ENCODE measurements around the gene NEDD8. TPM values are rescaled to one million over a fixed set of nuclear protein-coding genes. Genes with fewer than 3 reads are reported as not detected.
A peak's percentile ranks its signal among the peaks of the same experiment; 100 is the strongest.

NEDD8 gene
- total RNA-seq, result 73.5 TPM

GRCh38 chr14:24232121-24232644 lies at the start of gene NEDD8:
TSS of gene NEDD8 (minus strand) at chr14:24232367. CDS start at chr14:24232267, 100 bp downstream.
- peak; percentile 97 for DNase-seq

GRCh38 chr14:24281636-24282035 lies 49.5 kb upstream of the NEDD8 start:
- DNase-seq, result no peak

GRCh38 chr14:24280797-24281460 lies 48.8 kb upstream of the NEDD8 start:
- DNase-seq, result no peak

GRCh38 chr14:24279301-24280186 lies 47.4 kb upstream of the NEDD8 start:
- no peak for DNase-seq

GRCh38 chr14:24278424-24278823 lies 46.3 kb upstream of the NEDD8 start:
- DNase-seq, result no peak

- DNase-seq, result no peak
These were observed 45.6 kb upstream of the NEDD8 start for GRCh38 chr14:24277606-24278321.

GRCh38 chr14:24277071-24277470 lies 44.9 kb upstream of the NEDD8 start:
- DNase-seq, result no peak

GRCh38 chr14:24274101-24274543 lies 42.0 kb upstream of the NEDD8 start:
- peak; percentile 14 for DNase-seq

GRCh38 chr14:24273422-24273998 lies 41.3 kb upstream of the NEDD8 start:
- no peak for DNase-seq

GRCh38 chr14:24272467-24272866 lies 40.3 kb upstream of the NEDD8 start:
- no peak for DNase-seq

- DNase-seq, result no peak
These were observed 39.7 kb upstream of the NEDD8 start for GRCh38 chr14:24271834-24272263.

GRCh38 chr14:24271134-24271833 lies 39.1 kb upstream of the NEDD8 start, which contains the start of gene RABGGTA:
TSS of gene RABGGTA (minus strand) at chr14:24271597. CDS start at chr14:24271115, 482 bp downstream.
- DNase-seq, result peak; percentile 83

GRCh38 chr14:24270537-24271133 lies 38.5 kb upstream of the NEDD8 start:
- DNase-seq, result no peak

GRCh38 chr14:24269910-24270536 lies 37.9 kb upstream of the NEDD8 start:
- DNase-seq, result no peak

- no peak for DNase-seq
These were observed 37.2 kb upstream of the NEDD8 start for GRCh38 chr14:24269368-24269767.

- DNase-seq, result no peak
These were observed 36.1 kb upstream of the NEDD8 start for GRCh38 chr14:24268225-24268624.

GRCh38 chr14:24267516-24267915 lies 35.3 kb upstream of the NEDD8 start:
- DNase-seq, result no peak

- DNase-seq, result no peak
These were observed 34.4 kb upstream of the NEDD8 start for GRCh38 chr14:24266344-24267244.

- no peak for DNase-seq
These were observed 32.1 kb upstream of the NEDD8 start for GRCh38 chr14:24264298-24264697.
